BE2C (cell line): ENCODE data around the gene NOL4L.
A peak's percentile ranks its signal among the peaks of the same experiment; 100 is the strongest.
"Not testable (repeated sequence)": the region's sequence is repeated elsewhere in the genome, so short reads cannot be mapped to it uniquely, and the experiment has no call there.

Experiments
- DNase-seq: peaks from one replicate; pipeline ENCODE4 v3.0.0-alpha.2; 2020
- H3K27me3 ChIP-seq: fragments of 250-450 bp; sonication (Bioruptor Pico); 2 replicates; pipeline ENCODE4 v1.5.1; 2020; ENCODE audit warnings: mild to moderate bottlenecking
- H3K36me3 ChIP-seq: fragments of 250-450 bp; sonication (Bioruptor Pico); 2 replicates; pipeline ENCODE4 v1.5.1; 2020; ENCODE audit warnings: mild to moderate bottlenecking
- H3K4me1 ChIP-seq: fragments of 250-450 bp; sonication (Bioruptor Pico); 2 replicates; pipeline ENCODE4 v1.5.1; 2020
- H3K4me3 ChIP-seq: 2 replicates; pipeline ENCODE4 v1.5.1; 2011; ENCODE audit warnings: low read depth, low read length
- H3K9me3 ChIP-seq: fragments of 250-450 bp; sonication (Bioruptor Pico); 2 replicates; pipeline ENCODE4 v1.5.1; 2020
- TF ChIP-seq, protein P1 (sequence below): IDR thresholded peaks from 2 replicates; pipeline ENCODE4 v1.5.1; 2012; ENCODE audit warnings: mild to moderate bottlenecking, low read depth, low read length

NOL4L gene

DNA sequence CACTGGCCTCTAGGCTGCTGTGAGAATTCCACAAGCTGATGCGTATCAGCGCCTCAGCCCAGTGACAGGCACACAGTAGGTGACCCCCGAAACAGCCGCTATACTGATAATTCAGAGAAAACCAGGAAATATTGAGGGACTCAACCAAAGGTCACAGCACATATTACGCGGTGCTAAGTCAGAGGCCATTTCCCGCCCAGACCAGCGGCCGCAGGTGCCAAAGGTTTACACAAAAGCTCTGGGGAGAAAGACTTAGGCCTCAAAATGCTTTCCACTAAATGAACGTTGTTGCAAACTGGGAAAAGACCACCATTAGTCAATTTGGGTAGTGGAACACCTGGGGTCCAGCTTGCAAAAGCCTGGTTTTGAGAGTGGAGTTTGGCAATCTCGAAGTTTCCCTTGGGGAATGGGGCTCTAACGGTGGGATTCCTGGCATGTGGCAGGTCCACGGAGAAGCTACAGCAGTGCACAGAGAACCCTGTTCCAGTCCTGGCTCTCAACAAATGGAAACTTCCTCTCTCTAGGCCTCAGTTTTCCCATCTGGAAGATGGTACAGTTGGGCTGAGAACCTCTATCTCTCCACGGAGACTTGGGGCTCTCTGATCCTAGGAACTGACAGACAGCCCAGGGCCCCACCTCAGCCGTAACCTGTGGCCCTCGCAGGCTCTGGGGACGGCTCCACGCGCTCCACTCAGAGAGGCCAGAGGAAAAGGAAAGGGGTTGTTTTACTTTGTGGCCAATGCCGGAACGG lies 4.7 kb downstream of the NOL4L start:
- no peak for DNase-seq
- peaks cover 7% of the 10 kb centered on the region; the same call in 1 of the 2 replicates for H3K27me3 ChIP-seq

DNA sequence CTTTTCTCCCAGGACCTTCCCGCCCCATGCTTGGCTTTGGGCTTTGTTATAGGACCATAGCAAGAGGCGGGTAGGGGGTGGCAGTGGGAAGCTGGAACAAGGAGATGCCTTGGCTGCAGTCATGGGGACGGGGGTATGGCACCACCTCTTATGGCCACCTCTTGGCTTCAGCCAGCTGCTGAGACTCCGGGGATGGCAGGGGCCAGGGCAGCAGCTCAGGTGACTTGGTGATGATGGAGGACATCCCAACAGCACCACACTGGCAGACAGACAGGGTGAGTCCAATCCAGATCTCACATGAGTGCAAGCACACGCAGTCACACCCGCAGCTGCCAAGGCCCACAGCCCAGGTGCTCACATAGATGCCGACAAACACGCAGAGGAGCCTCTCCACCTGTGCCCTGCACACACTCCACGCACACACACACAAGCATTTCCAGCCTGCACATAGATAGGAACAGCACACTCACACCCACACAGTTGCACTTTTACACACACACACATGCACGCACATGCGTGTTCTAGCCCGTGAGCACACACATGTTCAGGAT lies 6.2 kb downstream of the NOL4L start:
- no peaks in the 10 kb centered on the region for H3K27me3 ChIP-seq
- H3K4me1 ChIP-seq = peaks cover 22% of the 10 kb centered on the region
- no peaks in the 10 kb centered on the region for H3K36me3 ChIP-seq
- H3K4me3 ChIP-seq = no peak overlapping the region
- TF ChIP-seq, protein P1, sequence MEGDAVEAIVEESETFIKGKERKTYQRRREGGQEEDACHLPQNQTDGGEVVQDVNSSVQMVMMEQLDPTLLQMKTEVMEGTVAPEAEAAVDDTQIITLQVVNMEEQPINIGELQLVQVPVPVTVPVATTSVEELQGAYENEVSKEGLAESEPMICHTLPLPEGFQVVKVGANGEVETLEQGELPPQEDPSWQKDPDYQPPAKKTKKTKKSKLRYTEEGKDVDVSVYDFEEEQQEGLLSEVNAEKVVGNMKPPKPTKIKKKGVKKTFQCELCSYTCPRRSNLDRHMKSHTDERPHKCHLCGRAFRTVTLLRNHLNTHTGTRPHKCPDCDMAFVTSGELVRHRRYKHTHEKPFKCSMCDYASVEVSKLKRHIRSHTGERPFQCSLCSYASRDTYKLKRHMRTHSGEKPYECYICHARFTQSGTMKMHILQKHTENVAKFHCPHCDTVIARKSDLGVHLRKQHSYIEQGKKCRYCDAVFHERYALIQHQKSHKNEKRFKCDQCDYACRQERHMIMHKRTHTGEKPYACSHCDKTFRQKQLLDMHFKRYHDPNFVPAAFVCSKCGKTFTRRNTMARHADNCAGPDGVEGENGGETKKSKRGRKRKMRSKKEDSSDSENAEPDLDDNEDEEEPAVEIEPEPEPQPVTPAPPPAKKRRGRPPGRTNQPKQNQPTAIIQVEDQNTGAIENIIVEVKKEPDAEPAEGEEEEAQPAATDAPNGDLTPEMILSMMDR = no peak
- no peak for DNase-seq
- no peaks in the 10 kb centered on the region for H3K9me3 ChIP-seq

More for the DNA sequence above, 4.7 kb downstream of the NOL4L start:
- Histone ChIP-seq H3K4me3 (no peak overlapping the region), H3K36me3 (no peaks in the 10 kb centered on the region), H3K4me1 (peaks cover 22% of the 10 kb centered on the region), H3K9me3 (no peaks in the 10 kb centered on the region)
- TF ChIP-seq, protein P1 = no peak

DNA sequence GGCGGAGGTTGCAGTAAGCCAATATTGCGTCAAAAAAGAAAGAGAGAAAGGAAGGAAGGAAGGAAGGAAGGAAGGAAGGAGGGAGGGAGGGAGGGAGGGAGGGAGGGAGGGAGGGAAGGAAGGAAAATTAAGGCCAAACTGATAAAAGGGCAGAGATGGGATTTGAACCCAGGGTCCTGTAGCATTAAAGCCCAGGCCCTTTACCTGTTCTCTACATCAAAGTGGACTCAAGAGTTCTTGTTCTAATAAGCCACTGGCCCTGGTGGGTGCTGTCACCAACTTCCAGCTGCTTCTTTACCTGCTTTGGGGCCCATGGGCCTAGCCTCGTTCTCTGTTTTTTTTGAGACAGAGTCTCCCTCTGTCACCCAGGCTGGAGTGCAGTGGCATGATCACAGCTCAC lies 7.1 kb downstream of the NOL4L start:
- H3K36me3 ChIP-seq, H3K27me3 ChIP-seq, H3K9me3 ChIP-seq, DNase-seq, H3K4me3 ChIP-seq: not testable (repeated sequence)
- peaks cover 22% of the 10 kb centered on the region for H3K4me1 ChIP-seq

DNA sequence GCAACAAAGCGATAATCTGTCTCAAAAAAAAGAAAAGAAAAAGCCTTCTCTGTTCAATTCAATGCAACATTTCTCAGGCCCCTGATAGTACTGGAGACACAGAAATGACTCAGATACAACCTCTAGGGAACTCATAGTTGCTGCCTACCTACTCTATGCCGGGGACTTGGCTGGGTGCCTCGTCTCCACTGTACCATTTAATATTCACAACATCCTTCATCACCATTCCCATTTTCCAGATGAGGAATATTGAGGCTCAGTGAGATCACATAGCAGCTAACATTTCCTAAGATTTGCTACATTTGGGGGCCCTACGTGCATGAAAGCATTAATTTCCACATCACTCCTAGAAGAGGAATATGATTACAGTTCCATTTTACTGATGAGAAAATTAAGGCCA lies 7.5 kb downstream of the NOL4L start:
- H3K4me3 ChIP-seq = no peak overlapping the region
- no peak for DNase-seq
- no peaks in the 10 kb centered on the region for H3K36me3 ChIP-seq
- H3K9me3 ChIP-seq = no peaks in the 10 kb centered on the region
- TF ChIP-seq, protein P1 = no peak
- H3K4me1 ChIP-seq = peaks cover 21% of the 10 kb centered on the region
- no peaks in the 10 kb centered on the region for H3K27me3 ChIP-seq

DNA sequence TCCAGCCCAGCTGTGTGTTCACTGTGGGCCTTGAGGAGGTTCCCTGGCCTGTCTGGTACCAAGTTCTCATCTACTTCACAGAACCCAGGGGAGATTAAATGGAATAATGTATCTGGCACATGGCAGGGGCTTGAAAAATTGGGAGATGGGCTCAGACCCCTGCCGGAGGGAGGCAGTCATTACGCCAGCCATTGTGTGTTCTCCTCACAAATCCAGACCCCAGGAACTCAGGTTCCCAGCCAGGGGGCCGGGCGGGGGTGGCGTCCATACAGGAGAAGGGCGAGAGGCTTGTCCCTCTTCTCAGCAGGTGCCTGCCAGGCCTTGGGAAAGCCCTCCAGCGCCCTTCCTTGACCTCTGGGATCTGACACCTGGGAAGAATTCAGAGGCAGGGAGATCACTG lies 8.1 kb downstream of the NOL4L start:
- Histone ChIP-seq H3K9me3 (no peaks in the 10 kb centered on the region), H3K4me1 (peaks cover 14% of the 10 kb centered on the region), H3K27me3 (no peaks in the 10 kb centered on the region), H3K4me3 (no peak overlapping the region), H3K36me3 (no peaks in the 10 kb centered on the region)
- no peak for DNase-seq
- TF ChIP-seq, protein P1 = peak; percentile 44

DNA sequence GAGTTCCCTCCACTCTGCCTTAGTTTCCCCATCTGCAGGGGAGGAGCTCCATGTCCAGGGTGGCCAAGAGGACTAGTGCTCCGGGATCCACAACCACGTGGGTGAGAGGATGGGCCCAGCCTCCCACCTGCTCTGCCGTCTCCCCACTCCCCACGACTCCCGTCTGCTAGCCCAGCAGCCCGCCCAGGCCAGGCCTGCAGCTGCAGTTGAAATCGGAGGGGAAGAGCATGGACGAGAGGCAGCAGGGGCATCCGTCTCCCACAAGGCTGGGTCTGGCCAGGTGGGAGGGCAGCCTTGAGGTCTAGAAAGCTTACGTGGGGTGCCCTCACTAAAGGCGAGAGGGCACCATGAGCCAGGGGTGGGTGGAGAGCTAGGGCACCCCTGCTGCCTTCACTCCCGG lies 8.6 kb downstream of the NOL4L start:
- no peaks in the 10 kb centered on the region for H3K9me3 ChIP-seq
- TF ChIP-seq, protein P1 = no peak
- H3K36me3 ChIP-seq = no peaks in the 10 kb centered on the region
- no peak for DNase-seq
- H3K4me1 ChIP-seq = peaks cover 10% of the 10 kb centered on the region
- no peak overlapping the region for H3K4me3 ChIP-seq
- no peaks in the 10 kb centered on the region for H3K27me3 ChIP-seq
